WTC11 (cell line): ENCODE data around the gene CHD9NB. TPM values are rescaled to one million over a fixed set of nuclear protein-coding genes. Genes with fewer than 3 reads are reported as not detected.

Experiments
- ATAC-seq: fragments of 200-7000 bp; cut with Tn5 transposase; 2 replicates; pipeline ENCODE4 v1.10.0; 2021; ENCODE audit warnings: mild to moderate bottlenecking, moderate library complexity
- CTCF ChIA-PET: fragments of 300-600 bp; sonication (Branson Sonifier 250); formaldehyde crosslinking; loops from one replicate; lab custom pipeline; 2021; ENCODE audit warnings: antibody characterized with exemption; lab: Charles Lee
- POLR2A ChIA-PET: fragments of 350-600 bp; sonication (Branson Sonifier 250); formaldehyde crosslinking; loops from one replicate; lab custom pipeline; 2021; ENCODE audit warnings: antibody characterized with exemption; lab: Charles Lee
- DNase-seq: peaks from one replicate; pipeline ENCODE4 v3.0.0; 2021; ENCODE audit warnings: low spot score
- H3K27ac Mint-ChIP-seq: 2 replicates; pipeline ENCODE4 v1.8.0; 2021; ENCODE audit warnings: mixed read lengths
- H3K27me3 Mint-ChIP-seq: 2 replicates; pipeline ENCODE4 v1.8.0; 2021; ENCODE audit warnings: low read depth, mild to moderate bottlenecking, moderate library complexity, mixed read lengths
- H3K36me3 Mint-ChIP-seq: 2 replicates; pipeline ENCODE4 v1.8.0; 2021; ENCODE audit warnings: mixed read lengths
- H3K4me1 Mint-ChIP-seq: 2 replicates; pipeline ENCODE4 v1.8.0; 2022; ENCODE audit warnings: mixed read lengths
- H3K4me3 Mint-ChIP-seq: 2 replicates; pipeline ENCODE4 v1.8.0; 2021; ENCODE audit warnings: mild to moderate bottlenecking, moderate library complexity, mixed read lengths
- H3K9me3 Mint-ChIP-seq: 2 replicates; pipeline ENCODE4 v1.8.0; 2021; ENCODE audit warnings: mixed read lengths
- ARID4B ChIP-seq: sonication (generic); formaldehyde crosslinking; IDR thresholded peaks from 2 replicates; pipeline ENCODE4 v1.8.0; 2023; ENCODE audit warnings: missing genetic modification reagents, mild to moderate bottlenecking, borderline replicate concordance
- ATF3 ChIP-seq: sonication (generic); formaldehyde crosslinking; conservative IDR thresholded peaks from 2 replicates; pipeline ENCODE4 v1.8.1; 2022; ENCODE audit warnings: mild to moderate bottlenecking, missing genetic modification reagents
- CREB1 ChIP-seq: sonication (generic); formaldehyde crosslinking; IDR thresholded peaks from 2 replicates; pipeline ENCODE4 v1.8.0; 2023; ENCODE audit warnings: mild to moderate bottlenecking, missing genetic modification reagents
- CTCF ChIP-seq: fragments of 200-600 bp; IDR thresholded peaks from 2 replicates; pipeline ENCODE4 v1.8.0; 2022; ENCODE audit warnings: antibody characterized with exemption
- FOXJ3 ChIP-seq: sonication (generic); formaldehyde crosslinking; IDR thresholded peaks from 2 replicates; pipeline ENCODE4 v1.9.0; 2021; ENCODE audit warnings: missing genetic modification reagents, mild to moderate bottlenecking, borderline replicate concordance
- FOXK1 ChIP-seq: sonication (generic); formaldehyde crosslinking; IDR thresholded peaks from 2 replicates; pipeline ENCODE4 v1.8.0; 2022; ENCODE audit warnings: mild to moderate bottlenecking, moderate library complexity, missing genetic modification reagents
- FOXP1 ChIP-seq: sonication (generic); formaldehyde crosslinking; IDR thresholded peaks from 2 replicates; pipeline ENCODE4 v1.8.0; 2022; ENCODE audit warnings: missing genetic modification reagents, mild to moderate bottlenecking, moderate library complexity, borderline replicate concordance
- IRF1 ChIP-seq: sonication (generic); formaldehyde crosslinking; IDR thresholded peaks from 2 replicates; pipeline ENCODE4 v1.8.0; 2023; ENCODE audit warnings: missing genetic modification reagents
- JAZF1 ChIP-seq: fragments of 250-450 bp; sonication (Bioruptor Pico); IDR thresholded peaks from 2 replicates; pipeline ENCODE4 v1.9.0; 2021; ENCODE audit warnings: moderate library complexity, mild to moderate bottlenecking, inconsistent platforms
- KAT7 ChIP-seq: sonication (generic); formaldehyde crosslinking; IDR thresholded peaks from 2 replicates; pipeline ENCODE4 v1.8.1; 2023; ENCODE audit warnings: missing genetic modification reagents, mild to moderate bottlenecking, borderline replicate concordance
- MYBL2 ChIP-seq: sonication (generic); formaldehyde crosslinking; IDR thresholded peaks from 2 replicates; pipeline ENCODE4 v1.8.1; 2023; ENCODE audit warnings: mild to moderate bottlenecking, moderate library complexity, missing genetic modification reagents
- NFATC4 ChIP-seq: fragments of 250-450 bp; sonication (Bioruptor Pico); IDR thresholded peaks from 2 replicates; pipeline ENCODE4 v1.9.0; 2021; ENCODE audit warnings: mild to moderate bottlenecking
- NFE2L1 ChIP-seq: sonication (generic); formaldehyde crosslinking; IDR thresholded peaks from 2 replicates; pipeline ENCODE4 v1.8.1; 2023; ENCODE audit warnings: missing genetic modification reagents
- NFYB ChIP-seq: sonication (generic); formaldehyde crosslinking; conservative IDR thresholded peaks from 2 replicates; pipeline ENCODE4 v1.8.0; 2022; ENCODE audit warnings: low read depth, missing genetic modification reagents
- NR1H2 ChIP-seq: sonication (generic); formaldehyde crosslinking; IDR thresholded peaks from 2 replicates; pipeline ENCODE4 v1.9.0; 2021; ENCODE audit warnings: mild to moderate bottlenecking, moderate library complexity, missing genetic modification reagents
- NR3C1 ChIP-seq: sonication (generic); formaldehyde crosslinking; conservative IDR thresholded peaks from 2 replicates; pipeline ENCODE4 v1.8.1; 2023; ENCODE audit warnings: low read depth, mild to moderate bottlenecking, missing genetic modification reagents
- OVOL2 ChIP-seq: fragments of 250-450 bp; sonication (Bioruptor Pico); IDR thresholded peaks from 2 replicates; pipeline ENCODE4 v1.9.0; 2021; ENCODE audit warnings: mild to moderate bottlenecking, borderline replicate concordance
- PRRX2 ChIP-seq: fragments of 250-450 bp; sonication (Bioruptor Pico); IDR thresholded peaks from 2 replicates; pipeline ENCODE4 v1.8.0; 2021; ENCODE audit warnings: mild to moderate bottlenecking
- TEAD4 ChIP-seq: sonication (generic); formaldehyde crosslinking; IDR thresholded peaks from 2 replicates; pipeline ENCODE4 v1.8.0; 2022; ENCODE audit warnings: mild to moderate bottlenecking, missing genetic modification reagents
- ZBTB21 ChIP-seq: sonication (generic); formaldehyde crosslinking; IDR thresholded peaks from 2 replicates; pipeline ENCODE4 v1.8.1; 2023; ENCODE audit warnings: mild to moderate bottlenecking, missing genetic modification reagents, borderline replicate concordance
- ZNF121 ChIP-seq: sonication (generic); formaldehyde crosslinking; IDR thresholded peaks from 2 replicates; pipeline ENCODE4 v1.8.0; 2023; ENCODE audit warnings: missing genetic modification reagents
- ZNF671 ChIP-seq: fragments of 250-450 bp; sonication (Bioruptor Pico); IDR thresholded peaks from 2 replicates; pipeline ENCODE4 v1.8.0; 2021; ENCODE audit warnings: mild to moderate bottlenecking
- total RNA-seq: library from RNA; stranded (reverse); gene quantifications from 3 replicates; pipeline ENCODE4 v1.2.3, GENCODE V29; 2021
- TF ChIP-seq, protein P1 (sequence below): sonication (generic); formaldehyde crosslinking; IDR thresholded peaks from 2 replicates; pipeline ENCODE4 v1.8.1; 2023; ENCODE audit warnings: mild to moderate bottlenecking, missing genetic modification reagents
- TF ChIP-seq, protein P2 (sequence below): sonication (generic); formaldehyde crosslinking; IDR thresholded peaks from 2 replicates; pipeline ENCODE4 v1.8.1; 2022; ENCODE audit warnings: mild to moderate bottlenecking, moderate library complexity, missing genetic modification reagents
- TF ChIP-seq, protein P3 (sequence below): sonication (generic); formaldehyde crosslinking; IDR thresholded peaks from 2 replicates; pipeline ENCODE4 v1.8.0; 2022; ENCODE audit warnings: mild to moderate bottlenecking, missing genetic modification reagents

Gene CHD9NB
- total RNA-seq, 1 experiment from 2014 or later: 3.5 TPM

- no peak for ATAC-seq
- H3K27me3 Mint-ChIP-seq: no peaks in the 10 kb centered on the region
- TF ChIP-seq ARID4B (CRISPR knock-in tag) (no peak), ZBTB21 (no peak), MYBL2 (no peak), NR3C1 (no peak), NFE2L1 (no peak), PRRX2 (CRISPR knock-in tag) (no peak), CREB1 (CRISPR knock-in tag) (no peak), JAZF1 (CRISPR knock-in tag) (no peak), FOXJ3 (CRISPR knock-in tag) (no peak), NFATC4 (CRISPR knock-in tag) (no peak), NFYB (CRISPR knock-in tag) (no peak)
- TF ChIP-seq, protein P1, sequence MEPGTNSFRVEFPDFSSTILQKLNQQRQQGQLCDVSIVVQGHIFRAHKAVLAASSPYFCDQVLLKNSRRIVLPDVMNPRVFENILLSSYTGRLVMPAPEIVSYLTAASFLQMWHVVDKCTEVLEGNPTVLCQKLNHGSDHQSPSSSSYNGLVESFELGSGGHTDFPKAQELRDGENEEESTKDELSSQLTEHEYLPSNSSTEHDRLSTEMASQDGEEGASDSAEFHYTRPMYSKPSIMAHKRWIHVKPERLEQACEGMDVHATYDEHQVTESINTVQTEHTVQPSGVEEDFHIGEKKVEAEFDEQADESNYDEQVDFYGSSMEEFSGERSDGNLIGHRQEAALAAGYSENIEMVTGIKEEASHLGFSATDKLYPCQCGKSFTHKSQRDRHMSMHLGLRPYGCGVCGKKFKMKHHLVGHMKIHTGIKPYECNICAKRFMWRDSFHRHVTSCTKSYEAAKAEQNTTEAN (CRISPR knock-in tag): no peak
- TF ChIP-seq, protein P2, sequence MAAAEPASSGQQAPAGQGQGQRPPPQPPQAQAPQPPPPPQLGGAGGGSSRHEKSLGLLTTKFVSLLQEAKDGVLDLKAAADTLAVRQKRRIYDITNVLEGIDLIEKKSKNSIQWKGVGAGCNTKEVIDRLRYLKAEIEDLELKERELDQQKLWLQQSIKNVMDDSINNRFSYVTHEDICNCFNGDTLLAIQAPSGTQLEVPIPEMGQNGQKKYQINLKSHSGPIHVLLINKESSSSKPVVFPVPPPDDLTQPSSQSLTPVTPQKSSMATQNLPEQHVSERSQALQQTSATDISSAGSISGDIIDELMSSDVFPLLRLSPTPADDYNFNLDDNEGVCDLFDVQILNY (CRISPR knock-in tag): no peak
- peaks cover 72% of the 10 kb centered on the region for H3K4me1 Mint-ChIP-seq
- H3K36me3 Mint-ChIP-seq: no peaks in the 10 kb centered on the region
- no peak for DNase-seq
- CTCF ChIA-PET: interaction anchor here (0.8 to 1.2 kb wide), 2 partner anchors 14 to 30 kb away, joined by 3 to 6 read pairs; partner anchors contain the start of gene CHD9
- no peak overlapping the region for H3K4me3 Mint-ChIP-seq
- H3K27ac Mint-ChIP-seq: no peak overlapping the region
- POLR2A ChIA-PET: interaction anchor here (2.5 kb wide), 1 partner anchor 14 kb away, joined by 7 read pairs; no protein-coding TSS in a partner anchor
- H3K9me3 Mint-ChIP-seq: no peaks in the 10 kb centered on the region
Measured at GRCh38 chr16:53084746-53085334, 32.1 kb upstream of the CHD9NB start.

DNA sequence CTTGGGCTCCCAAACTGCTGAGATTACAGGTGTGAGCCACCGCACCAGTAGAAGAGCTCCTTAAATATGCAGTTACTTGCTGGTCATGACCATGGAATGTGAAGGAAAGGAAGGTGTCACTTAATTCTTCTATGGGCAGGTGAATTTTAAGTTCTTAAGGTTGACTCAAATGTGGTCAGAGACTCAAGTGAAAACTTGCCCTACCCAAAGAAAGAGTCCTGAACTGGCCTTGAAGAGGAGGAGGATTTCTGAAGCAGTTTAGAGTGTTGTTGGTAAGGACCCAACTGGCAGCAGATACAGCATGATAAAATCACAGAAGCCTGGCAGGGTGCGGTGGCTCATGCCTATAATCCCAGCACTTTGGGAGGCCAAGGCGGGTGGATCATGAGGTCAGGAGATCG lies 31.4 kb upstream of the CHD9NB start:
- ATAC-seq: no peak
- Mint-ChIP-seq H3K27me3 (no peaks in the 10 kb centered on the region), H3K4me3 (no peak overlapping the region)
- TF ChIP-seq OVOL2 (CRISPR knock-in tag) (no peak), IRF1 (CRISPR knock-in tag) (no peak), ZNF671 (no peak), FOXP1 (no peak), CTCF (no peak), KAT7 (no peak), ZNF121 (CRISPR knock-in tag) (no peak), FOXK1 (CRISPR knock-in tag) (no peak), NR1H2 (CRISPR knock-in tag) (no peak), ATF3 (no peak), TEAD4 (CRISPR knock-in tag) (no peak)
- TF ChIP-seq, protein P3, sequence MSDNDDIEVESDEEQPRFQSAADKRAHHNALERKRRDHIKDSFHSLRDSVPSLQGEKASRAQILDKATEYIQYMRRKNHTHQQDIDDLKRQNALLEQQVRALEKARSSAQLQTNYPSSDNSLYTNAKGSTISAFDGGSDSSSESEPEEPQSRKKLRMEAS (CRISPR knock-in tag): no peak
- TF ChIP-seq, protein P1 (CRISPR knock-in tag): no peak

More for the DNA sequence above, 31.4 kb upstream of the CHD9NB start:
- Mint-ChIP-seq H3K27ac (peak overlapping the region; percentile 17), H3K9me3 (no peaks in the 10 kb centered on the region), H3K4me1 (peaks cover 73% of the 10 kb centered on the region), H3K36me3 (no peaks in the 10 kb centered on the region; the same call in 1 of the 2 replicates)
- POLR2A ChIA-PET: interaction anchor here (0.6 to 2.5 kb wide), 2 partner anchors 15 to 956 kb away, joined by 3 to 7 read pairs; no protein-coding TSS in a partner anchor
- DNase-seq: no peak
- CTCF ChIA-PET: no interaction called here
